Measurements from ENCODE around the gene GC.

DNA sequence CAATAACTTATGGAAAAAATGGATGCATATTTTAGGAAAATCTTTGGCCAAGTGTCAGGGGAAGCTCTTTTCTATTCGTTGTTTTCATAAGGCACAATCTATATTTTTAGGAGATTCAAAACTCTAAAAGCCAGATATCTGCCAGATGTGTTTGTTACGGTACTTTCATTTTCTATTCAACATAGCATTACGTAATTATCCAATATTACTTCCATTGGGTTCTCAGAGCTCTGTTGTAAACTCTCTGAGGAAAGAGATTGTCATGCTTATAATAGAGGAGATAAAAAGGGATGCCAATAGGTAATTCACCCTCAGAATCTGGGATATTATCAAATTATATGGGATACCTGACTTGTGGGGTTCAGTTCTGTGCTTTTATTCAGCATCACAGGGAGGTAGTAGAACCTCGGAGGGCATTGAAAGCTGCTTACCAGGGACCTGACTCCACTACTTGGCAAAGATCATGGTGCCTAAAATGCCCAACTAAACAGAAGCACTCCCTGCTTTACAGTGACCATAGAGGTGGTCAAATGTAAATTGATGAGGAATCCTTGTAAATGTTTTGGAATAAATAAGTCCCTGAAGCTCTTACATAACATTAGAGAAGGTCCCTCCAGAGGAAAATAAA, 32.9 kb upstream of the GC start:
- TF ChIP-seq GATA3 (IDR thresholded peaks at IDR 0.05; ENCODE audit: low read depth, low read length) (no peak), GATA2 (IDR thresholded peaks at IDR 0.05; ENCODE audit: low read depth, low read length) (no peak)

Data from SH-SY5Y (cell line).